Fibroblast of lung (primary cell): ENCODE data around the gene GRK5. TPM values are rescaled to one million over a fixed set of nuclear protein-coding genes. Genes with fewer than 3 reads are reported as not detected.

ENCODE experiments used
- DNase-seq, 2 donors: peaks; one replicate each; pipeline versions ENCODE4 v3.0.0 to v3.0.0-alpha.2; 2010; ENCODE audit warnings: low read depth in 2 of 2
- H2AFZ ChIP-seq: 2 replicates; pipeline ENCODE4 v1.5.1; 2012; ENCODE audit warnings: low read length, control low read depth, inconsistent platforms
- H3K27ac ChIP-seq: 2 replicates; pipeline ENCODE4 v1.5.1; 2011; ENCODE audit warnings: low read length, control low read depth; ENCODE audit not compliant: insufficient read depth
- H3K27me3 ChIP-seq: 2 replicates; pipeline ENCODE4 v1.5.1; 2011; ENCODE audit warnings: mild to moderate bottlenecking, low read length; ENCODE audit not compliant: control insufficient read depth, insufficient read depth
- H3K36me3 ChIP-seq: 2 replicates; pipeline ENCODE4 v1.5.1; 2011; ENCODE audit warnings: low read length; ENCODE audit not compliant: control insufficient read depth, insufficient read depth
- H3K4me1 ChIP-seq: 2 replicates; pipeline ENCODE4 v1.5.1; 2011; ENCODE audit warnings: low read length; ENCODE audit not compliant: control insufficient read depth, insufficient read depth; ENCODE audit errors: extremely low read depth
- H3K4me2 ChIP-seq: 2 replicates; pipeline ENCODE4 v1.5.1; 2011; ENCODE audit warnings: low read length, control low read depth; ENCODE audit not compliant: insufficient read depth; ENCODE audit errors: extremely low read depth
- H3K4me3 ChIP-seq, 4 experiments: fragments of 200-600 bp in 1 of 4; sonication (generic) in 1 of 4; replicated peaks in 1 of 4; 2 replicates each; pipeline ENCODE4 v1.5.1; 2011 to 2016; ENCODE audit warnings: low read length in 4 of 4, low read depth in 3 of 4, mild to moderate bottlenecking in 3 of 4, control low read depth in 2 of 4, inconsistent platforms in 1 of 4, mixed read lengths in 1 of 4; ENCODE audit not compliant: insufficient read depth in 1 of 4; ENCODE audit errors: control extremely low read depth in 1 of 4
- H3K79me2 ChIP-seq: 2 replicates; pipeline ENCODE4 v1.5.1; 2012; ENCODE audit warnings: mild to moderate bottlenecking, low read length, inconsistent platforms; ENCODE audit not compliant: control insufficient read depth, insufficient read depth
- H3K9ac ChIP-seq: 2 replicates; pipeline ENCODE4 v1.5.1; 2011; ENCODE audit warnings: mild to moderate bottlenecking, low read length, control low read depth; ENCODE audit not compliant: insufficient read depth
- H3K9me3 ChIP-seq: 2 replicates; pipeline ENCODE4 v1.5.1; 2012; ENCODE audit warnings: low read depth, low read length; ENCODE audit not compliant: control insufficient read depth, insufficient read depth
- H4K20me1 ChIP-seq: 2 replicates; pipeline ENCODE4 v1.5.1; 2011; ENCODE audit warnings: low read length; ENCODE audit not compliant: control insufficient read depth, insufficient read depth; ENCODE audit errors: extremely low read depth
- EZH2 ChIP-seq: IDR thresholded peaks from 2 replicates; pipeline ENCODE4 v1.5.1; 2012; ENCODE audit warnings: low read length, control low read depth, mild to moderate bottlenecking; ENCODE audit errors: missing control alignments
- polyA plus RNA-seq, 2 donors: library from polyadenylated mRNA; depleted of rRNA in 1 of 2; stranded (reverse) in 1 of 2; unstranded in 1 of 2; fragments of >200 nt; gene quantifications; 2 replicates each; pipeline ENCODE4 v1.2.1, GENCODE V29; 2011 to 2012; ENCODE audit warnings: missing spikeins in 1 of 2
- total RNA-seq: library from RNA; depleted of rRNA; stranded (reverse); fragments of >200 nt; gene quantifications from 2 replicates; pipeline ENCODE4 v1.2.1, GENCODE V29; 2014
- TF ChIP-seq, protein P1 (sequence below), 2 donors: IDR thresholded peaks in 1 of 2; conservative IDR thresholded peaks in 1 of 2; 1 replicate in 1 of 2; 2 replicates in 1 of 2; pipeline ENCODE4 v1.5.1; 2011 to 2012; ENCODE audit warnings: low read length in 2 of 2, control low read depth in 1 of 2, inconsistent platforms in 1 of 2, low read depth in 1 of 2, mild to moderate bottlenecking in 1 of 2

The GRK5 gene
- total and polyA plus RNA-seq, 2 donors (not counting 1 experiment from before 2014, with no cell fraction given), result 24.1 to 90.3 TPM

DNA sequence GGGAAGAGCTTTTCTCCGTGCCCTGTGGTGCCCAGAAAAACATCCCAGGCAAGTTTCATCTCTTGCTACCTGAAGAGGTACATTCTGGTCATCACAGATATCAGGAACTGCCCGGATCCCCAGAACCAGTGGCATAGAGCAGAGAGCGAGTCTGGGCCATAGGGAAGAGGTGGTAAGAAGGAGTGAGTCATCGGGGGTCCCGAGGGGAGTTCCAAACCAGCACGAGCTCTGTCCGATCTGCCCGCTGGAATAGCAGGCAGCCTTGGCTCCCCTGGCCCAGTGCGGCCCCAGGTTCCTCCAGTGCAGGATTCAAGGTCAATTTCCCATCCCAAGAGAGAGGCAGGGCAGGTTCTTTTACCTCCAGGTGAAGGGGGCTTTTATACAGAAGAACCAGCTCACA is 210.5 kb downstream of the GRK5 start:
- peaks cover 6% of the 10 kb centered on the region for H3K79me2 ChIP-seq
- no peak overlapping the region for H3K4me3 ChIP-seq
- no peak for DNase-seq
- no peak overlapping the region for H3K9ac ChIP-seq
- no peak overlapping the region for H3K27ac ChIP-seq
- no peak overlapping the region for H2AFZ ChIP-seq
- no peaks in the 10 kb centered on the region for H3K9me3 ChIP-seq
- peaks cover 3% of the 10 kb centered on the region for H3K36me3 ChIP-seq
- TF ChIP-seq, protein P1, sequence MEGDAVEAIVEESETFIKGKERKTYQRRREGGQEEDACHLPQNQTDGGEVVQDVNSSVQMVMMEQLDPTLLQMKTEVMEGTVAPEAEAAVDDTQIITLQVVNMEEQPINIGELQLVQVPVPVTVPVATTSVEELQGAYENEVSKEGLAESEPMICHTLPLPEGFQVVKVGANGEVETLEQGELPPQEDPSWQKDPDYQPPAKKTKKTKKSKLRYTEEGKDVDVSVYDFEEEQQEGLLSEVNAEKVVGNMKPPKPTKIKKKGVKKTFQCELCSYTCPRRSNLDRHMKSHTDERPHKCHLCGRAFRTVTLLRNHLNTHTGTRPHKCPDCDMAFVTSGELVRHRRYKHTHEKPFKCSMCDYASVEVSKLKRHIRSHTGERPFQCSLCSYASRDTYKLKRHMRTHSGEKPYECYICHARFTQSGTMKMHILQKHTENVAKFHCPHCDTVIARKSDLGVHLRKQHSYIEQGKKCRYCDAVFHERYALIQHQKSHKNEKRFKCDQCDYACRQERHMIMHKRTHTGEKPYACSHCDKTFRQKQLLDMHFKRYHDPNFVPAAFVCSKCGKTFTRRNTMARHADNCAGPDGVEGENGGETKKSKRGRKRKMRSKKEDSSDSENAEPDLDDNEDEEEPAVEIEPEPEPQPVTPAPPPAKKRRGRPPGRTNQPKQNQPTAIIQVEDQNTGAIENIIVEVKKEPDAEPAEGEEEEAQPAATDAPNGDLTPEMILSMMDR (conservative IDR thresholded peaks at IDR 0.05 in 1 of 2, IDR thresholded peaks at IDR 0.05 in 1 of 2; ENCODE audit: low read depth in 1 of 2, low read length in 2 of 2), result no peak
- no peak for TF ChIP-seq EZH2
- H3K27me3 ChIP-seq, result no peaks in the 10 kb centered on the region
- no peak overlapping the region for H3K4me2 ChIP-seq
- no peaks in the 10 kb centered on the region for H4K20me1 ChIP-seq
- H3K4me1 ChIP-seq, result peaks cover 23% of the 10 kb centered on the region

DNA sequence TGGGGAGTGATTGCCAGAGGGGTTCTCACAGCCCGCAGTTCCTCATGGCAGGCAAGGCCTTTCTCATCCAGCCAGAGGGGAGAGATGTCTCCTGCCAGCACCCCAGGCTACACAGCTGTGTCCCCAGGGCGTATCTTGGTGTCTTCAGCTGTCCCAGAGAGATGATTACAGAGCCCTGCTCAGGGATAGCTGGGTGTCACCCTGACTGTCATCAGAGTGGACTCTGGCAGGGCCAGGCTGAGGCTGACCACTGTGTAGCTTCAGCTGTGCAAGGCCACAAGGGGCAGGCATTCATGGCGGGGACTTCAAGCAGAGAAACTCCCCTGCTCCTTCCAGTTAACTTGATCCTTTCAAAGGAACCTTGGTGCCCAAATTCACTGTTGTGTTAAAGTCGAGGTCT is 211.0 kb downstream of the GRK5 start:
- Histone ChIP-seq H3K4me1 (peaks cover 18% of the 10 kb centered on the region), H4K20me1 (no peaks in the 10 kb centered on the region), H3K9ac (no peak overlapping the region), H3K27ac (no peak overlapping the region), H3K27me3 (no peaks in the 10 kb centered on the region), H3K79me2 (peaks cover 6% of the 10 kb centered on the region), H3K4me2 (no peak overlapping the region), H3K4me3 (no peak overlapping the region), H3K36me3 (peaks cover 5% of the 10 kb centered on the region), H3K9me3 (no peaks in the 10 kb centered on the region), H2AFZ (no peak overlapping the region)
- DNase-seq, result no peak
- TF ChIP-seq, protein P1 (conservative IDR thresholded peaks at IDR 0.05 in 1 of 2, IDR thresholded peaks at IDR 0.05 in 1 of 2; ENCODE audit: low read depth in 1 of 2, low read length in 2 of 2), result no peak
- no peak for TF ChIP-seq EZH2

DNA sequence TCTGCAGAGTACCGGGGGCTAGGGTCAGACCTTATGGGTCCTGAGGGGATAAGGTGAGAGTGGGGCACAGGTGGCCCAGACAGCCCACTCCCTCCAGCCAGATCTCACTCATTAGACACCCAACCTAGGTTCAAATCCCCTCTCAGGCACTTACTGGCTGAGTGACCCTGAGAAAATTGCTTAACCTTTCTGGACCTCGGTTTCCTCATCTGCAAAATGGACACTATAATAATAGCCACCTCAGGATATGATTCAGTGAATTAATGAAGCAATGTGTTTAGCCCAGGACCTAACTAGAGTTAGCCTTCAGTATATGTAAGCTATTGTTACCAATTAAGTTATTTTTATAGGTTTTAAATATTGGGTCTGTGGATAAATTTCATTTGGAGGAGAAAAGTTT is 212.6 kb downstream of the GRK5 start:
- peaks cover 7% of the 10 kb centered on the region for H3K36me3 ChIP-seq
- no peak overlapping the region for H3K9ac ChIP-seq
- peaks cover 6% of the 10 kb centered on the region for H3K79me2 ChIP-seq
- no peaks in the 10 kb centered on the region for H4K20me1 ChIP-seq
- H3K27me3 ChIP-seq, result no peaks in the 10 kb centered on the region
- TF ChIP-seq, protein P1 (conservative IDR thresholded peaks at IDR 0.05 in 1 of 2, IDR thresholded peaks at IDR 0.05 in 1 of 2; ENCODE audit: low read depth in 1 of 2, low read length in 2 of 2), result no peak
- no peak for TF ChIP-seq EZH2
- H3K4me1 ChIP-seq, result peaks cover 12% of the 10 kb centered on the region
- no peak overlapping the region for H2AFZ ChIP-seq
- no peak overlapping the region for H3K4me3 ChIP-seq
- H3K4me2 ChIP-seq, result no peak overlapping the region
- DNase-seq, result no peak
- H3K9me3 ChIP-seq, result no peaks in the 10 kb centered on the region
- peak overlapping the region; percentile 7 for H3K27ac ChIP-seq
